GM04504 (cell line): ENCODE results near the gene ADGRG1.
"Not testable (repeated sequence)": the region's sequence is repeated elsewhere in the genome, so short reads cannot be mapped to it uniquely, and the experiment has no call there.

ENCODE experiments used
- DNase-seq: peaks from one replicate; pipeline ENCODE4 v3.0.0-alpha.2; 2012; ENCODE audit warnings: low read depth

ADGRG1 gene

GRCh38 chr16:57628008-57628781, at the start of gene ADGRG1:
Gene ADGRG1, plus strand, starts transcription at chr16:57628630. Its CDS starts 21,658 bp downstream, at chr16:57650288.
- DNase-seq = peak; percentile 93

DNA sequence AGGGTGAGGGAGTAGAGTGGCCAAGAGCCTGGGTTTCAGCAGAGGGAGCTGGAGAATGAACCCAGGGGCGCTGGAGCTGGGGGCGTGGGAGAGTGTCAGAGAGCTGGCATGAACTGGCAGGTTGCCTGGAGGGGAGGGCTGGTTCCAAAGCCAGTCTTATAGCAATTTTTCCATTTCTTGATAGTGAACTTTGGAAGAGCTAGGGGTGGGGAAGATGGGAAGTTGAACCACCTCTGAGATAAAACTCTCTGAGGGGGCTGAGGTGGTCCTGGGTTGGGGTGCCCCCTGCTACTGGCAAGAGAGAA, 49.1 kb upstream of the ADGRG1 start:
- no peak for DNase-seq

GRCh38 chr16:57585051-57585687, 43.3 kb upstream of the ADGRG1 start:
- DNase-seq = no peak

GRCh38 chr16:57588831-57589230, 39.6 kb upstream of the ADGRG1 start:
- DNase-seq = no peak

- no peak for DNase-seq
Observed at GRCh38 chr16:57589374-57589773, 39.1 kb upstream of the ADGRG1 start.

DNA sequence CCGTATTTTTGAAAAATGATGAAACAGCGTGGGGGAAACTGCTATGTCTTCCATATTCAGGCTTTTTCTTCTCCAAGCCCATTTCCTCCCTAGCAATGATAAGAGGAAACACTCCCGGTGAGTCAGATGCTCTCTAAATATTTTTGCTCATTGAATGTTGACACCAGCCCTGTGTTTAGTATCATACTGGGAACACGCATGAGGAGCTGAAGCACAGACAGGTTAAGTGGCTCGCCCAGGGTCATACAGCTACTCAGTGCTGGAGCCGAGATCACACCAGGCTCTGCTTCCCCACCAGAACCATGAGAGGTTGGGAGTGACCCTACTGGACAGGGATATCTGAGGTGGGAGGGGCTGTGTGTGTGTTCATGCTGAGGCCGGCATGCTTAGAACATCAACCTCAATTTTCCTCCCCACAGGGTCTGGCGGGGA, 37.8 kb upstream of the ADGRG1 start:
- DNase-seq = peak; percentile 10

DNA sequence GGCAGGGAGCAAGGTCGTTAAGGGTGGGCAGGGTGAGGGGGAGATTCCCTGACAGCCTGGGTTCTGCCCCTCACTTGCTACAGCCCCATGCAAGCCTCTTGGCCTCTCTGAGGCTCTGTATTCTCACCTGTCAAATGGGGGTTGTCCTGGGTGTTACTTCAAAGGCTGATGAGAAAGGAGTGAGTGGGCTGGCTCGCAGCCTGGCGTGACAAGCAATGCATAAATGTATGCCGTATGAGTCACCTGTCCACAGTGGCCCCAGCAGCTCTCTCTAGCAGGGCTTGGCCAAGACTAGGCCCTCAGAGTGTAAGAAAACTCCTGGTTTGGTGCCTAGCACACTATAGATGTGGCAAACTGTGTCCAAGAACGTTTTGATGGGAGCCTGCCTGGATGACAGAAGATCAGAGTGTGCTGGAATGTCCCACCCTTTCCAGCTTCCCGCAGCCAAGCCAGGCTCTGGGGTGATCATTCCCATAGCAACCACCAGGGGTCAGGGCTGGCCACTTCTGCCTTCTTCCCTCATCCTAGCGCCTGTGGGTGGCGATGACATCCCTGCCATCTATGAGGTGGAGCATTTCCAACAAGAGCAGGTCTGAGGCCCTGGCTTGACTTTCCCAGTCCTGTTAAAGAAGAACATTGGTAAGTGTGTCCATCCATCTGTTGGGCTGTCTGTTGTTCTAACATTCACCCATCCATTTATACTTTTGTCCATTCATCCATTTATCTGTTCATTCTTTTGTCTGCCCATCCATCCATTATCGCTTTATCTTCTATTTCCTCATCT, 37.2 kb upstream of the ADGRG1 start:
- peak; percentile 44 for DNase-seq

DNA sequence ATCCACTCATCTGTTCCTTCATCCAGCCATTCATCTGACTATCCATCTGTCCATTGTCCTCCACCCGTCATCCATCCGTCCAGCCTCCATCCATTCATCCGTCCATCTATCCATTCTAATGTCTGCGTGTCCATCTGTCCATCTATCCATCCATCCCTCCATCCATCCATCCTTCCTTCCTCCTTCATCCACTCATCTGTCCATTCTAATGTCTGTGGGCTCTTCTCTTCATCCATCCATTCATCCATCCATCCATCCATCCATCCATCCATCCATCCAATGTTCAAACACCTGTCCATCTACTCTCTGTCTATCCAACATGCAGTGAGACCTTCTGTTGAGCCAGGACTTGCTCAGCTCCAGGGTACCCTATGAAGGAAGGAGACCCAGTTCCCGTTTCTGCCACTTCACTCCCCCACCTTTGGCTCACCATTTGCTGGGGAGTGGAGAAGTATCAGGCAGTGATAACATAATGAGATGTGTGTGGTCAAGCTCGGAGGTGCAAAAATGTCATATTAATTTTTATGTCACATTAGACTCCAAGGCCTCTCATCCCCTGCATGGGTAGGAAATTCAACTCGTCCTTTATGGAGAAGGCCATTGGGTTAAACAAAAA, 36.5 kb upstream of the ADGRG1 start:
- no peak for DNase-seq

GRCh38 chr16:57592591-57593003, 35.8 kb upstream of the ADGRG1 start:
- no peak for DNase-seq

- no peak for DNase-seq
Observed at GRCh38 chr16:57593021-57593420, 35.4 kb upstream of the ADGRG1 start.

DNA sequence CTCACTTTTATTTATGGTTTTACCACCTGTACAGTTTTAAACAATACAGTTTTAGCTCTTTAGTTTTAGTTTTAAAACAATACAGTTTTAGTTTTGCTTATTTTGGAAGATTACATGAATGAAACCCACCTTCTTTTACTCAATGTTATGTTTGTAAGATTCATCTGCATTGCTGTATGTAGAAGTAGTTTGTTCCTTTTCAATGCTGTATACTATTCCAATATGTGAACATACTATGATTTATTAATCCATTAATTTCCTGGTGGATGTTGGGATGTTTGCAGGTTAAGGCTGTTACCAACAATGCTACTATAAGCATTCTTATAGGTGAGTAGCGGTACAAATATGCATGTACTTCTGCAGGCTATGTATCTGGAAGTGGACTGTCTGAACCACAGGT, 34.4 kb upstream of the ADGRG1 start:
- DNase-seq = no peak

GRCh38 chr16:57594531-57595031, 33.8 kb upstream of the ADGRG1 start:
- no peak for DNase-seq

- not testable (repeated sequence) for DNase-seq
Observed at GRCh38 chr16:57596234-57596633, 32.2 kb upstream of the ADGRG1 start.

- DNase-seq = no peak
Observed at GRCh38 chr16:57598437-57598836, 30.0 kb upstream of the ADGRG1 start.

- no peak for DNase-seq
Observed at GRCh38 chr16:57600048-57600835, 28.2 kb upstream of the ADGRG1 start.

DNA sequence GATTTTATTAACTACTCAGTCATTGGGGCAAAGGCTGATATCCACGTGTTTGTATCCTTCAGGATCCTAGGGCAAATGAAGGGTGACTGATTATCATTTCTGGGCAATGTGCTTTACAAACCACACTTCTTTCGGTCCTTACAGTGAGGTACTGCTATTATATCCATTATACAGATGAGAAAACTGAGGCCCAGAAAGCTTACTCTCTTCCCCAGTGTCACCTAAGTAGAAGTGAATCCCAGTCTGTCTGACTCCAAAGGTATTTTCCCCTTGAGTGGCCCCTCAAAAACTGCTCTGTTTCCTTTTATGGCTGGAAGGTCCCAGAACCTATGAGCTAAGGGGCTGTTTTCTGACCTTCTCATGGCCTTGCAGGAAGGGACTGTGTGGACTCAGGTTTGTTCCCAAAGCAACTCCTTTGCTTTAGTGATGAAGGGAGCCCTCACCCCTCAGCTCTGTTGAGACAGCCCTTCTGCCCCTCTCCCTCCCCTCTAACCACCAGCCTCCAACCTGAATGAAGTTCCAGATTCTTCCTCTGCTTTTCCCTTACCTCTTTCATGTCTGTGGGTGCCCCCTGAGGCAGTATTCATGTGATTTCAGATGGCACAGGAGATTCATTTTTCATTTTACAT, 27.4 kb upstream of the ADGRG1 start:
- DNase-seq = no peak

DNA sequence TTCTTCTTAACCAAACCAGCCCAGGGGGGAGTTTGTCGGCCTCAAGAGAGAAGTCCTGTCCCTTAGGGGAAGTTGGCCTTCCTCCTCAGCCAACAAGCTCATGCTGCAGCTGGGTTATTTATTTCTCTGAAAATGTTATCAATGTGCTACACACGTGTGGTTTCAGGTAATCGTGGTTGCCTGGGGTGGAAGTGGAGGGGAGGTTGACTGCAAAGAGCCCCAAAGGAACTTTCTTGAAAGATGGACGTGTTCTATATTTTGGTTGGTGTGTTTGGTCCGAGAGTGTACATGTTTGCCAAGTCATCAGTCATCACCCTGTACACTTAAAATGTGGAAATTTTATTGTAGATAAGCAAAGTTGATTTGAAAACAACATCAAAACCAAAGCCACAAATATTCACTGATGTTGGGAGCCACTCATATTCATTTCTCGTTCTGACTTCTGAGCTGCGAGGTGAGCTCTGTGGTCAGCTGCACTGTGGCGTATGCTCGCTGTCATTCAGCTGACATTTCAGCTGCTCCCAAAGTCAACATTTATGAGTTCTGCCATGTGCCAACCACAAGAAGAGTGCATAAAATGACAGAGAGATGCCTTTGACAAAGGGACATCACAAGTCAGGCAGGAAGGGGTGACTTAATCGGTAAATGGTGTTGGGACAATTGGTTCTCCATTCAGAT, 26.5 kb upstream of the ADGRG1 start:
- DNase-seq = no peak

DNA sequence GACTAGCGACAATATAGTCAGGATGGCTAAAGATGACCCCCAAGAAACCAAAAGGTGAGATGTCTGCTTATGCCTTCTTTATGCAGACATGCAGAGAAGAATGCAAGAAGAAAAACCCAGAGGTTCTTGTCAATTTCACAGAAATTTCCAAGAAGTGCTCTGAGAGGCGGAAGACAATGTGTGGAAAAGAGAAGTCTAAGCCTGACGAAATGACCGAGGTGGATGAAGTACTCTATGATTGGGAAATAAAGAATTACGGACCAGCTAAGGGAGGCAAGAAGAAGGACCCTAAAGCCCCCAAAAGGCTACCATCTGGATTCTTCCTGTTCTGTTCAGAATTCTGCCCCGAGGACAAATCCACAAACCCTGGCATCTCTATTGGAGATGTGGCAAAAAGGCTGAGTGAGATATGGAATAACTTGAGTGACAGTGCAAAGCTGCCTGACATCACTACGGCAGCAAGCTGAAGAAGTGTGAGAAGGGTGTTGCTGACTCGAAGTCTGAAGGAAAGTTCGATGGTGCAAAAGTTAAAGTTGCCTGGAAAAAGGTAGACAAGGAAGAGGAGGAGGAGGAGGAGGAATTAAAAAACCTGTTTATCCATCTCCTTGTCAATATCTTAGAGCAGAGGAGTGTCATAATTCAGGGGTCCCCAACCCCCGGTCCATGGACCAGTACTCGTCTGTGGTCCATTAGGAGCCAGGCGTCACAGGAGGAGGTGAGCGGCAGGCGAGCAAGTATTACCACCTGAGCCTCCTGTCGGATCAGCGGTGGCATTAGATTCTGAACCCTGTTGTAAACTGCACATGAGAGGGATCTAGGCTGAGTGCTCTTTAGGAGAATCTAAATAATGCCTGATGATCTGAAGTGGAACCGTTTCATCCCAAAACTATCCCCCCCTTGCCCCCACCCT, 25.1 kb upstream of the ADGRG1 start:
- no peak for DNase-seq

- DNase-seq = no peak
Observed at GRCh38 chr16:57604177-57604576, 24.3 kb upstream of the ADGRG1 start.
